ENCODE data around the gene MDM2. TPM values are rescaled to one million over a fixed set of nuclear protein-coding genes. Genes with fewer than 3 reads are reported as not detected.

Gene MDM2
- polyA plus RNA-seq, 2 of the 4 experiments (the other 2 are of a cell fraction), result 40.3 to 96.4 TPM

DNA sequence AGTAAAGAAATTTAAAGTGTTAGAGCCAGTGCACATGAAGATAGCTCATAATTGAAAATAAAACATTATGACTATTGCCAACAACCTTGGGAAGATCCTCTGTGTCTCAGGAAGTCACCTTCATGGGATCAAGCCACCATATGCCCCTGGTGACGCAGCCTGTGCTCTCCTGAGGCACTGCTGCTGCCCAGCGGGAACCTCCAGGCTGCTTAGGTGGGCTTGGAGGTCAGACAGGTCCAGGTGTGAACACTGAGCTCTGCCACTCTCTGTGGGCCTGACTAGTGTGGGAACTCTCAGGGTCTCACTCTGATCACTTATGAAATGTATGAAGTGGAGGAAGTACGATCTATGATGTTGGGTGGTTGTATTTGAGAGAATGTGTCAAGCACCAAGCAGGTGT lies 45.3 kb upstream of the MDM2 start:
- H3K27ac ChIP-seq, result no peak overlapping the region
- H3K4me2 ChIP-seq, result no peak overlapping the region
- no peak overlapping the region for H3K4me3 ChIP-seq
- POLR2A ChIA-PET, result no interaction called here
- no peaks in the 10 kb centered on the region for H3K4me1 ChIP-seq
- ATAC-seq (no peak), DNase-seq (ENCODE audit: low read depth in 1 of 2, low spot score in 1 of 2) (no peak), FAIRE-seq (no peak)
- H3K9me3 ChIP-seq, result no peaks in the 10 kb centered on the region
- CTCF ChIA-PET, result no interaction called here
- TF ChIP-seq BHLHE40 (IDR thresholded peaks at IDR 0.05; ENCODE audit: low read depth, low read length), result no peak
- no peak for TF ChIP-seq ZSCAN20 (CRISPR knock-in tag; IDR thresholded peaks at IDR 0.05)
- TF ChIP-seq TFCP2L1 (CRISPR knock-in tag; IDR thresholded peaks at IDR 0.05), result no peak
- no peak for TF ChIP-seq HEYL (CRISPR knock-in tag; IDR thresholded peaks at IDR 0.05)
- no peak for TF ChIP-seq GATA3 (IDR thresholded peaks at IDR 0.05; ENCODE audit: borderline replicate concordance)
- no peak for TF ChIP-seq KDM5A (IDR thresholded peaks at IDR 0.05)
- TF ChIP-seq, protein P1, sequence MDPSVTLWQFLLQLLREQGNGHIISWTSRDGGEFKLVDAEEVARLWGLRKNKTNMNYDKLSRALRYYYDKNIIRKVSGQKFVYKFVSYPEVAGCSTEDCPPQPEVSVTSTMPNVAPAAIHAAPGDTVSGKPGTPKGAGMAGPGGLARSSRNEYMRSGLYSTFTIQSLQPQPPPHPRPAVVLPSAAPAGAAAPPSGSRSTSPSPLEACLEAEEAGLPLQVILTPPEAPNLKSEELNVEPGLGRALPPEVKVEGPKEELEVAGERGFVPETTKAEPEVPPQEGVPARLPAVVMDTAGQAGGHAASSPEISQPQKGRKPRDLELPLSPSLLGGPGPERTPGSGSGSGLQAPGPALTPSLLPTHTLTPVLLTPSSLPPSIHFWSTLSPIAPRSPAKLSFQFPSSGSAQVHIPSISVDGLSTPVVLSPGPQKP (IDR thresholded peaks at IDR 0.05; ENCODE audit: low read depth, low read length), result no peak
- no peak for TF ChIP-seq TP53 (CRISPR knock-in tag; IDR thresholded peaks at IDR 0.05)
- TF ChIP-seq NPAS2 (CRISPR knock-in tag; IDR thresholded peaks at IDR 0.05; ENCODE audit: borderline replicate concordance), result no peak
- TF ChIP-seq POLR2AphosphoS2 (conservative IDR thresholded peaks at IDR 0.05; ENCODE audit: low read length), result no peak
- TF ChIP-seq HOXB13 (CRISPR knock-in tag; IDR thresholded peaks at IDR 0.05; ENCODE audit: low read depth), result no peak
- no peak for TF ChIP-seq RARB (CRISPR knock-in tag; IDR thresholded peaks at IDR 0.05)
- no peak for TF ChIP-seq MYC (IDR thresholded peaks at IDR 0.05; ENCODE audit: borderline replicate concordance, low read length)
- TF ChIP-seq CEBPB (IDR thresholded peaks at IDR 0.05), result no peak
- no peak for TF ChIP-seq CBX2 (IDR thresholded peaks at IDR 0.05; ENCODE audit: borderline replicate concordance, low read depth)
- TF ChIP-seq FOSB (CRISPR knock-in tag; IDR thresholded peaks at IDR 0.05), result no peak
- no peak for TF ChIP-seq EP300 (IDR thresholded peaks at IDR 0.05)
- TF ChIP-seq SMC3 (IDR thresholded peaks at IDR 0.05), result no peak
- TF ChIP-seq, protein P2, sequence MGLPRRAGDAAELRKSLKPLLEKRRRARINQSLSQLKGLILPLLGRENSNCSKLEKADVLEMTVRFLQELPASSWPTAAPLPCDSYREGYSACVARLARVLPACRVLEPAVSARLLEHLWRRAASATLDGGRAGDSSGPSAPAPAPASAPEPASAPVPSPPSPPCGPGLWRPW (IDR thresholded peaks at IDR 0.05), result no peak
- no peak for TF ChIP-seq EHF (CRISPR knock-in tag; IDR thresholded peaks at IDR 0.05)
- 100% methylated on average over 3 of the region's 3 CpGs for WGBS (ENCODE audit: missing lambda C conversion rate)

DNA sequence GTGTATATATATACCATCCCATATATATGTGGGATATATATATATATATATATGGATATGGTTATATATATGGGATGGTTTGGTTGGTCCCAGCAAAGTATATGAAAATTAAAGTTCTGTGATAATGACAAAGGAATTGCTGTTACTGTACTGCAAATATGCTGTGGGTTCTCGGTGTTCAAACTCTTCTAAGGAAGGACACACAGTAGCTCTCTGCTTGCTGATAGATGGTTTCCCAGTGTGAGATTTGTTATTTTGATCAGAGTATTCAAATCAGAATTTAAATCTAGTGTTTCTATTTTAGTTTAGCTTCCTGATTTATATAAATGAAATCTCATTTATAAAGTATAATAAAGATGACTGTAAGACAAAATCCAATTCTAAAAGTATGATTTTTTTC lies 42.3 kb upstream of the MDM2 start:
- no peak for DNase-seq (ENCODE audit: low read depth in 1 of 2, low spot score in 1 of 2)
- no peak overlapping the region for H3K4me3 ChIP-seq
- no peak for ATAC-seq
- TF ChIP-seq CHD4 (IDR thresholded peaks at IDR 0.05; ENCODE audit: borderline replicate concordance) (no peak), EHF (CRISPR knock-in tag; IDR thresholded peaks at IDR 0.05) (no peak), RNF2 (IDR thresholded peaks at IDR 0.05; ENCODE audit: borderline replicate concordance, low read depth) (no peak), SREBF2 (IDR thresholded peaks at IDR 0.05) (no peak), TP53 (CRISPR knock-in tag; IDR thresholded peaks at IDR 0.05) (no peak), HOXB13 (CRISPR knock-in tag; IDR thresholded peaks at IDR 0.05; ENCODE audit: low read depth) (no peak), CHD2 (IDR thresholded peaks at IDR 0.05; ENCODE audit: low read length, partially characterized antibody) (no peak), RARB (CRISPR knock-in tag; IDR thresholded peaks at IDR 0.05) (no peak), ESRRA (IDR thresholded peaks at IDR 0.05; ENCODE audit: borderline replicate concordance, low read length) (no peak), KDM1A (IDR thresholded peaks at IDR 0.05; ENCODE audit: low read depth) (no peak), PHF8 (IDR thresholded peaks at IDR 0.05; ENCODE audit: borderline replicate concordance, low read depth) (no peak)
- TF ChIP-seq, protein P3, sequence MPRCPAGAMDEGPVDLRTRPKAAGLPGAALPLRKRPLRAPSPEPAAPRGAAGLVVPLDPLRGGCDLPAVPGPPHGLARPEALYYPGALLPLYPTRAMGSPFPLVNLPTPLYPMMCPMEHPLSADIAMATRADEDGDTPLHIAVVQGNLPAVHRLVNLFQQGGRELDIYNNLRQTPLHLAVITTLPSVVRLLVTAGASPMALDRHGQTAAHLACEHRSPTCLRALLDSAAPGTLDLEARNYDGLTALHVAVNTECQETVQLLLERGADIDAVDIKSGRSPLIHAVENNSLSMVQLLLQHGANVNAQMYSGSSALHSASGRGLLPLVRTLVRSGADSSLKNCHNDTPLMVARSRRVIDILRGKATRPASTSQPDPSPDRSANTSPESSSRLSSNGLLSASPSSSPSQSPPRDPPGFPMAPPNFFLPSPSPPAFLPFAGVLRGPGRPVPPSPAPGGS (IDR thresholded peaks at IDR 0.05), result no peak
- WGBS (ENCODE audit: missing lambda C conversion rate), result 92% methylated on average over 1 of the region's 1 CpG
- no peak for FAIRE-seq
- H3K4me1 ChIP-seq, result no peaks in the 10 kb centered on the region
- POLR2A ChIA-PET, result no interaction called here
- no peaks in the 10 kb centered on the region for H3K9me3 ChIP-seq
- H3K4me2 ChIP-seq, result no peak overlapping the region
- CTCF ChIA-PET, result no interaction called here
- no peak overlapping the region for H3K27ac ChIP-seq
